Measurements from ENCODE around the gene RBM7.

The RBM7 gene

DNA sequence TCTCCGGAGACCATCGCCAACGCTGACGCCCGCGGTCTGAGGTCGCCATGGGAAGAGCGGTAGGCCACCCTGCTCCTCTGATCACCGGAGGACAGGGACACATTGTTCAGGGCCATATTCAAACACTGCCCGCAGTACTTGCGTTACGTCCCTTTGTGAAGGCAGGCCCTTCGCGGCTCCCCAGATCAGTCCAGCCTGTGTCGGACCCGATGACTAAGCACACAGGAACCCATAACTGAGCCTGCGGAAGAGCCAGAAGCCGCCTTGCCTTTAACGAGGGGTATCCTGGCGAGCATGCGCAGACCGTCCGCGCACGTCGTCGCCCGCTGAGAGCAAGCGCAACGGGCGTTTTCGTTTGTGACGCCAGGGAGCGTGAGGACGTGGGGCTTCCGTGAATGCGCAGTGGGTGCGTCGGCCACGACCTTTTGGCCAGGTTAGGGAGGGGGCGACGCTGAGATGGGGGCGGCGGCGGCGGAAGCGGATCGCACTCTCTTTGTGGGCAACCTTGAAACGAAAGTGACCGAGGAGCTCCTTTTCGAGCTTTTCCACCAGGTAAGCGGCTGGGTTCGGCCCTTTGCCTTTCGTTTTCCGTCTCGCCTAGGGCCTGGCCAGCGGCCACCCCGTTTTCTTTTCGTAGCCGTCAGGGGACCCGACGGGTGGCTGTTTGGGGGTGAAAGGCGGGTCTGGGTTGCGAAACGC is at the start of gene RBM7, which contains the start of gene C11orf71:
Gene RBM7, plus strand, starts transcription at position 451 of the 699 bp plus-strand sequence. Its CDS starts 6 bp downstream, at position 457.
Gene C11orf71, minus strand, starts transcription at position 296 of the 699 bp plus-strand sequence. Its CDS starts 180 bp downstream, at position 116.
- in situ Hi-C loops (cut with MboI; ENCODE audit: low sequenced_read_pairs), result no loop called here
- peaks cover 12% of the 10 kb centered on the region for H3K4me1 ChIP-seq

GRCh38 chr11:114353443-114353842 is 47.0 kb upstream of the RBM7 start:
- Histone ChIP-seq H3K4me3 (no peak overlapping the region), H3K4me1 (no peaks in the 10 kb centered on the region), H3K36me3 (replicated peaks) (no peaks in the 10 kb centered on the region), H3K27me3 (ENCODE audit: low read depth) (no peaks in the 10 kb centered on the region), H3K9me3 (no peaks in the 10 kb centered on the region)
- in situ Hi-C loops (cut with MboI; ENCODE audit: low sequenced_read_pairs), result no loop called here
- DNase-seq (ENCODE audit: low spot score in 2 of 2), result no peak

More for the DNA sequence above, at the start of gene RBM7, which contains the start of gene C11orf71:
- H3K4me3 ChIP-seq, result peak within 1 kb of the TSS; percentile 67
- peak; percentile 95 for DNase-seq (ENCODE audit: low spot score in 2 of 2)
- no peaks in the 10 kb centered on the region for H3K27me3 ChIP-seq (ENCODE audit: low read depth)
- peaks cover 12% of the 10 kb centered on the region for H3K36me3 ChIP-seq (replicated peaks)
- no peaks in the 10 kb centered on the region for H3K9me3 ChIP-seq

- no peak for DNase-seq (ENCODE audit: low spot score in 2 of 2)
- Histone ChIP-seq H3K4me1 (no peaks in the 10 kb centered on the region), H3K27me3 (ENCODE audit: low read depth) (no peaks in the 10 kb centered on the region), H3K9me3 (no peaks in the 10 kb centered on the region), H3K4me3 (no peak overlapping the region), H3K36me3 (replicated peaks) (no peaks in the 10 kb centered on the region)
- in situ Hi-C loops (cut with MboI; ENCODE audit: low sequenced_read_pairs), result no loop called here
These were observed 46.4 kb upstream of the RBM7 start for GRCh38 chr11:114354076-114354475.

- Histone ChIP-seq H3K36me3 (replicated peaks) (no peaks in the 10 kb centered on the region), H3K4me1 (no peaks in the 10 kb centered on the region), H3K27me3 (ENCODE audit: low read depth) (no peaks in the 10 kb centered on the region), H3K9me3 (no peaks in the 10 kb centered on the region), H3K4me3 (no peak overlapping the region)
- in situ Hi-C loops (cut with MboI; ENCODE audit: low sequenced_read_pairs), result no loop called here
- no peak for DNase-seq (ENCODE audit: low spot score in 2 of 2)
These were observed 41.8 kb upstream of the RBM7 start for GRCh38 chr11:114358716-114359115.

- H3K9me3 ChIP-seq, result no peaks in the 10 kb centered on the region
- DNase-seq (ENCODE audit: low spot score in 2 of 2), result no peak
- no peaks in the 10 kb centered on the region for H3K4me1 ChIP-seq
- H3K4me3 ChIP-seq, result no peak overlapping the region
- in situ Hi-C loops (cut with MboI; ENCODE audit: low sequenced_read_pairs), result no loop called here
- H3K27me3 ChIP-seq (ENCODE audit: low read depth), result peaks cover 3% of the 10 kb centered on the region
- no peaks in the 10 kb centered on the region for H3K36me3 ChIP-seq (replicated peaks)
These were observed 41.1 kb upstream of the RBM7 start for GRCh38 chr11:114359342-114359741.

- H3K9me3 ChIP-seq, result no peaks in the 10 kb centered on the region
- no peaks in the 10 kb centered on the region for H3K4me1 ChIP-seq
- H3K27me3 ChIP-seq (ENCODE audit: low read depth), result peaks cover 15% of the 10 kb centered on the region
- DNase-seq (ENCODE audit: low spot score in 2 of 2), result no peak
- no peaks in the 10 kb centered on the region for H3K36me3 ChIP-seq (replicated peaks)
- in situ Hi-C loops (cut with MboI; ENCODE audit: low sequenced_read_pairs), result no loop called here
- no peak overlapping the region for H3K4me3 ChIP-seq
These were observed 38.1 kb upstream of the RBM7 start for GRCh38 chr11:114362326-114362725.

GRCh38 chr11:114362958-114363357 is 37.5 kb upstream of the RBM7 start:
- Histone ChIP-seq H3K4me3 (no peak overlapping the region), H3K27me3 (ENCODE audit: low read depth) (peaks cover 20% of the 10 kb centered on the region), H3K9me3 (no peaks in the 10 kb centered on the region), H3K4me1 (no peaks in the 10 kb centered on the region), H3K36me3 (replicated peaks) (no peaks in the 10 kb centered on the region)
- in situ Hi-C loops (cut with MboI; ENCODE audit: low sequenced_read_pairs), result no loop called here
- DNase-seq (ENCODE audit: low spot score in 2 of 2), result no peak

- H3K36me3 ChIP-seq (replicated peaks), result no peaks in the 10 kb centered on the region
- no peaks in the 10 kb centered on the region for H3K4me1 ChIP-seq
- H3K4me3 ChIP-seq, result no peak overlapping the region
- peaks cover 21% of the 10 kb centered on the region for H3K27me3 ChIP-seq (ENCODE audit: low read depth)
- no peaks in the 10 kb centered on the region for H3K9me3 ChIP-seq
- no peak for DNase-seq (ENCODE audit: low spot score in 2 of 2)
- in situ Hi-C loops (cut with MboI; ENCODE audit: low sequenced_read_pairs), result no loop called here
These were observed 33.9 kb upstream of the RBM7 start for GRCh38 chr11:114366331-114367243.

DNA sequence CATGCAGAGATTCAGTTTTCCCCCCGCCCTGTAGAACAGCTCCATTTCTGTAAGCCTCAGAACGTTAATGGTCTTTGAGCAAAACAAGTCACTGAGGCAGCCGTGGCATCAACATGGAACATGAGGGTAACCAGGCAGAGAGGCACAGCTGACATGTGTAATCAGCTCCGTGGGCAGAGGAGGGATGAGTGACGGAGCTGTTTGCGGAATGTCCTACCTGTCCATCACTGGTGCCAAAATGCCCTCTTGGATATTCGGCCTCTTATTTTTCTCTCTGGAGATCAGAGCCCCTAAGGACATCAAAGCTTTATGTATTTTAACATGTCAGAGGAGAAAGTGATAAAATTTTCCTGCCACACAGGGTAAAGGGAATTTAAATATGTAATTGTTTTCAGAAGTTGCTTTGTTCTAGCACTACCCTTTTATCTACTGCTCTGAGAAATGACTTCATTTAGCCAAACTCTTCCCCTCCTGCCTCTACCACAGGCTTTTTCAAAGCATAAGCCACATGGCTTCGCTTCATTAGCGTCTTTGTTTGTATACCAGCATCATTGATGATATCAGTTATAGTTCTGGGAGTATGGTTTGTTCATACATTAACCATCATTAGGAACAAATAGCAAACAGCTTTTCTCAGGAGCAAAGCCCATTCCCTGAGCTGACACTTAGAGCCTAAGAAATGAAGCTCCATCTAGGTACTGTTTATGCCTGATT is 33.1 kb upstream of the RBM7 start:
- Histone ChIP-seq H3K36me3 (replicated peaks) (no peaks in the 10 kb centered on the region), H3K4me3 (no peak overlapping the region), H3K27me3 (ENCODE audit: low read depth) (peaks cover 21% of the 10 kb centered on the region), H3K9me3 (no peaks in the 10 kb centered on the region), H3K4me1 (no peaks in the 10 kb centered on the region)
- in situ Hi-C loops (cut with MboI; ENCODE audit: low sequenced_read_pairs), result no loop called here
- DNase-seq (ENCODE audit: low spot score in 2 of 2), result no peak

GRCh38 chr11:114368918-114369680 is 31.4 kb upstream of the RBM7 start:
- Histone ChIP-seq H3K36me3 (replicated peaks) (no peaks in the 10 kb centered on the region), H3K4me3 (no peak overlapping the region), H3K27me3 (ENCODE audit: low read depth) (peaks cover 20% of the 10 kb centered on the region), H3K4me1 (no peaks in the 10 kb centered on the region), H3K9me3 (no peaks in the 10 kb centered on the region)
- DNase-seq (ENCODE audit: low spot score in 2 of 2), result no peak
- in situ Hi-C loops (cut with MboI; ENCODE audit: low sequenced_read_pairs), result no loop called here

- in situ Hi-C loops (cut with MboI; ENCODE audit: low sequenced_read_pairs), result no loop called here
- DNase-seq (ENCODE audit: low spot score in 2 of 2), result no peak
- Histone ChIP-seq H3K4me3 (no peak overlapping the region), H3K36me3 (replicated peaks) (no peaks in the 10 kb centered on the region), H3K9me3 (no peaks in the 10 kb centered on the region), H3K27me3 (ENCODE audit: low read depth) (peaks cover 7% of the 10 kb centered on the region; the same call in 1 of the 2 replicates), H3K4me1 (no peaks in the 10 kb centered on the region)
These were observed 25.4 kb upstream of the RBM7 start for GRCh38 chr11:114375052-114375451.

DNA sequence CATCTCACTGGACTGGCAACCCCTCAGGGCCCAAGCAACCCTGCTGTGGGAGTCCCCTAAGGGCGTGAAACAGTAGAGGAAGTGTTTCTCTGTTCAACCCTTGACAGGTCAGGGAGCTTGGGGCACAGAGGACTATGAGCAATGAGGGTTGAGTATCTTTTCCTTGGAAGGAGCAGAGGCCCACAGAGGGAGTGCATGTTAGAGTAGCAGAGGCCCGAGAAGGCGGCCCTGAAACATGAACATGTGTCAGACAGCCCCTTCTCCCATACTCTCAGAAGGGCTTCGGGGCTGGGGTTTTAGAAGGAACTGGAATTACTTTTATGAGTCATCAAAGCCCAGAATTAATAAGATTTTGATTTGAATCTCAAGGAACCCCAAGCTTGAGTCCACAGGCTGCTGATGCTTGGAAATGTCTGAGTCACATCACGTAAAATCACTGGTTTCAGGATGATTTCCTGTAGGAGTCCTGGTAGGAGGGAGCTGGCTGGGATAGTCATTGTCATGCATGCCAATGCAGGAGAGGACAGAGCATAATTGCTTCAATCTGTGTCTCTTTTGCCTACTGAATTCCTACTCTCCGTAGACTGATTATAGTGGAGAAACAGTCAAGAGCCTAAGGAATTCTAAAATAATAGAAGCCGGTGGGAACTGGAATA is 22.7 kb upstream of the RBM7 start:
- no peaks in the 10 kb centered on the region for H3K4me1 ChIP-seq
- peaks cover 11% of the 10 kb centered on the region for H3K27me3 ChIP-seq (ENCODE audit: low read depth)
- H3K36me3 ChIP-seq (replicated peaks), result no peaks in the 10 kb centered on the region
- no peak for DNase-seq (ENCODE audit: low spot score in 2 of 2)
- no peak overlapping the region for H3K4me3 ChIP-seq
- H3K9me3 ChIP-seq, result no peaks in the 10 kb centered on the region
- in situ Hi-C loops (cut with MboI; ENCODE audit: low sequenced_read_pairs), result no loop called here

All from HAP-1 (cell line).